ENCODE results near the gene NSFL1C.

NSFL1C gene

DNA sequence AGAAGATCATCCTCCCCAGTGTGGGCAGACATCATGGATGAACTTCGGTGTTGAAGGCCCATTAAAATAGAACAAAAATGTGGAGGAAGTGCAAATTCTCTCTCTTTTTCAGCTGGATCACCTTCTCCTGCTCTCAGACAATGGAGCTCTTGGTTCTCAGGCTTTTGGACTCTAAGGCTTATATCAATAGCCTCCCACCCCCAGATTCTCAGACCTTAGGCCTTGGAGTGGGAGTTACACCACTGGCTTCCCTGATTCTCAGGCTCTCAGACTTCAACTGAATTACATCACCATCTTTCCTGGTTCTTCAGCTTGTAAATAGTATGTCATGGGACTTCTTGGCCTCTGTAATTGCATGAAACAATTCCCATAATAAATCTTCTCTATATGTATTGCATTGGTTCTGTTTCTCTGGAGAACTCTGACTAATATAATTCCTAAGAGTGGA is 36.6 kb downstream of the NSFL1C start:
- DNase-seq (ENCODE audit: low spot score) (no peak), ATAC-seq (ENCODE audit: low read depth) (no peak)
- Histone ChIP-seq H3K4me3 (ENCODE audit: severe bottlenecking) (no peak overlapping the region), H3K4me1 (ENCODE audit: insufficient read depth, poor library complexity, severe bottlenecking) (peaks cover 6% of the 10 kb centered on the region), H3K9me3 (ENCODE audit: severe bottlenecking) (no peaks in the 10 kb centered on the region), H3K27me3 (ENCODE audit: insufficient read depth, poor library complexity, severe bottlenecking) (no peaks in the 10 kb centered on the region), H3K27ac (ENCODE audit: poor library complexity, severe bottlenecking) (no peak overlapping the region), H3K36me3 (ENCODE audit: low read depth) (no peaks in the 10 kb centered on the region)
- TF ChIP-seq, protein P1, sequence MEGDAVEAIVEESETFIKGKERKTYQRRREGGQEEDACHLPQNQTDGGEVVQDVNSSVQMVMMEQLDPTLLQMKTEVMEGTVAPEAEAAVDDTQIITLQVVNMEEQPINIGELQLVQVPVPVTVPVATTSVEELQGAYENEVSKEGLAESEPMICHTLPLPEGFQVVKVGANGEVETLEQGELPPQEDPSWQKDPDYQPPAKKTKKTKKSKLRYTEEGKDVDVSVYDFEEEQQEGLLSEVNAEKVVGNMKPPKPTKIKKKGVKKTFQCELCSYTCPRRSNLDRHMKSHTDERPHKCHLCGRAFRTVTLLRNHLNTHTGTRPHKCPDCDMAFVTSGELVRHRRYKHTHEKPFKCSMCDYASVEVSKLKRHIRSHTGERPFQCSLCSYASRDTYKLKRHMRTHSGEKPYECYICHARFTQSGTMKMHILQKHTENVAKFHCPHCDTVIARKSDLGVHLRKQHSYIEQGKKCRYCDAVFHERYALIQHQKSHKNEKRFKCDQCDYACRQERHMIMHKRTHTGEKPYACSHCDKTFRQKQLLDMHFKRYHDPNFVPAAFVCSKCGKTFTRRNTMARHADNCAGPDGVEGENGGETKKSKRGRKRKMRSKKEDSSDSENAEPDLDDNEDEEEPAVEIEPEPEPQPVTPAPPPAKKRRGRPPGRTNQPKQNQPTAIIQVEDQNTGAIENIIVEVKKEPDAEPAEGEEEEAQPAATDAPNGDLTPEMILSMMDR (IDR thresholded peaks at IDR 0.05; ENCODE audit: poor library complexity, severe bottlenecking): no peak

DNA sequence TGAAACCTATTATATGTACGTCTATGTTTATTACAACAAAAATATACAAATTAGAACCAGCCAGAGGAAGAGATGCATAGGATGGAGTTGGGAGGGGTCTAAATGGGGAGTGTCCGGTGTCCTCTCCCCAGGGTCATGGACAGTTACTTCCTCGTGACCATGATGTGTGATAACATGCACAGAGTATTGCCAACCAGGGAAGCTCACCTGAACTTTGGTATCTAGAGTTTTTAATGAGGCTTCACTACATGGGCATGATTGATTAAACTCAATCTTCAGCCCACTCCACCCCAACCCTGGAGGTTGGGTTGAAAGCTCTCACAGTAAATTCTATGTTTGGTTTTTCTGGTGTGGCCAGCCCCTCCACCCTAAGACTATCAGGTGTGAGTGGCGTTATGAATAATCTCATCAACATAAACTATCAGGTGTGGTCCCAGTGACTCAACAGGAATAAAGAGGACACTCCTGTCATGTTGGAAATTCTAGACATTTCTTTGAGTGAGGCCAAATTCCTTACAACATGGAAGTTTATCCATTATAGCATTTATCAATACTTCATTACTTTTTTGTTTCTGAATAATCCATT is 37.4 kb downstream of the NSFL1C start:
- H3K27ac ChIP-seq (ENCODE audit: poor library complexity, severe bottlenecking): no peak overlapping the region
- ATAC-seq (ENCODE audit: low read depth): 0 out of 3 replicates have a peak, but pooled peaks have one; percentile 29
- DNase-seq (ENCODE audit: low spot score): no peak
- H3K4me1 ChIP-seq (ENCODE audit: insufficient read depth, poor library complexity, severe bottlenecking): peaks cover 3% of the 10 kb centered on the region
- no peaks in the 10 kb centered on the region for H3K27me3 ChIP-seq (ENCODE audit: insufficient read depth, poor library complexity, severe bottlenecking)
- no peaks in the 10 kb centered on the region for H3K36me3 ChIP-seq (ENCODE audit: low read depth)
- H3K9me3 ChIP-seq (ENCODE audit: severe bottlenecking): no peaks in the 10 kb centered on the region
- H3K4me3 ChIP-seq (ENCODE audit: severe bottlenecking): no peak overlapping the region
- TF ChIP-seq, protein P1 (IDR thresholded peaks at IDR 0.05; ENCODE audit: poor library complexity, severe bottlenecking): no peak

DNA sequence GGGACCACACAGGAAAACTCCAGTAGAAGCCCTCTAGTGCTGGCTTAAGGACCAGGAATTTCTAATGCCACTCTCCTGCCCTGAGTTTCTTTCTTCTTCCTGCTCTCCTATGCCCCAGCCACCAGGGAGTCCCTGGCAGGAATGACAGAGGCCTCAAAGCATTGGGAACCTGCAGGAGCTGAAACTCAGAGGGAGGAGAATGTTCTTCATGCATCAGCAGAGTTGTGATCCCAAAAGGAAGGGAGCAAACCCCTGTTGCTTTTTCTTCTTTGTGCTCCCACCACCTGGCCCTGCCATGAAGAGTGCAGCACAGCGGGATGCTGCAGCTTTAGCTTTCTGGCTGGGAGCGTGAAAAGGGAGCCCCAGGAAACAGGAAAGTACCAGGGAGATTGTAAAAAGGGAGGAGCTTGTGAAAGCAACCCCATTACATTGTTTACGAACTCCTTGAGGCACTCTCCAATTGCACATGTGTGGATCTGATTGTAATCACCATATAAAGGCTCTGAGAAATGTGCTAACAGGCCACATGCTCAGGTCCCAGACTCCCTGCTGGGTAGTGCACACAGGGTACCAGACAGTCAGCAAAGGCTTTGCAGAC is 39.1 kb downstream of the NSFL1C start:
- no peaks in the 10 kb centered on the region for H3K36me3 ChIP-seq (ENCODE audit: low read depth)
- no peaks in the 10 kb centered on the region for H3K9me3 ChIP-seq (ENCODE audit: severe bottlenecking)
- DNase-seq (ENCODE audit: low spot score): no peak
- H3K4me3 ChIP-seq (ENCODE audit: severe bottlenecking): no peak overlapping the region
- TF ChIP-seq, protein P1 (IDR thresholded peaks at IDR 0.05; ENCODE audit: poor library complexity, severe bottlenecking): no peak
- no peak for ATAC-seq (ENCODE audit: low read depth)
- H3K27me3 ChIP-seq (ENCODE audit: insufficient read depth, poor library complexity, severe bottlenecking): no peaks in the 10 kb centered on the region
- peaks cover 7% of the 10 kb centered on the region for H3K4me1 ChIP-seq (ENCODE audit: insufficient read depth, poor library complexity, severe bottlenecking)
- no peak overlapping the region for H3K27ac ChIP-seq (ENCODE audit: poor library complexity, severe bottlenecking)

DNA sequence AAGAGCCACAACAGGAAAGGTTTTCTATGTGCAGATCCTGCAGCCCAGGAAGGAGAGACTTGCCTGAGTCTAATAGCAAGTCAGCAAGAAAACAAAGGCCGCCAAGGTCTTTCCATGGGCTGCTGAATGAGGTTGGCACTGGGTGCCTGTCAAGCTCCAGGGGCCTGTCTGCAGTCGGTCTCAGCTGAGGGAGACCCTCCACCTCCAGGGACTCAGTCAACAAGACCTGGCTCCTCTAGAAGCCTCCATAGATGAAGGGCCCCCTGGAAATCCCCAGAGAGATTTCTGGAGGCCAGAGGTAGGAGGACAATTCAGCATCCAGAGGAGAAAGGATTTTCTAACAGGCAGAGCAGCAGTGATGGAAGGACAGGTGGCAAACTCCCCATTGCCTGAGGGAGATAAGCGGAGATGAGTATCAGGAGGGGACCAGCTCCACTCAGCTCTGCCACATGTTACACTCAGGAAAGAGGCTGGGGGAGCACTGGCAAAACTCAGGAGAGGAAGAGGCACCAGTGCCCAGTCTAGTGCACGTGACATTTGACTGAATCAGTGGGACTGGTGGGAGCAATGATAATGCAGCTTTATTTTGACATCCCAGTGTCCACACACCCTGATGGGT is 40.3 kb downstream of the NSFL1C start:
- H3K27me3 ChIP-seq (ENCODE audit: insufficient read depth, poor library complexity, severe bottlenecking): no peaks in the 10 kb centered on the region
- ATAC-seq (ENCODE audit: low read depth) (no peak), DNase-seq (ENCODE audit: low spot score) (no peak)
- H3K4me1 ChIP-seq (ENCODE audit: insufficient read depth, poor library complexity, severe bottlenecking): peaks cover 7% of the 10 kb centered on the region
- H3K27ac ChIP-seq (ENCODE audit: poor library complexity, severe bottlenecking): no peak overlapping the region
- TF ChIP-seq, protein P1 (IDR thresholded peaks at IDR 0.05; ENCODE audit: poor library complexity, severe bottlenecking): no peak
- no peaks in the 10 kb centered on the region for H3K9me3 ChIP-seq (ENCODE audit: severe bottlenecking)
- H3K4me3 ChIP-seq (ENCODE audit: severe bottlenecking): no peak overlapping the region
- no peaks in the 10 kb centered on the region for H3K36me3 ChIP-seq (ENCODE audit: low read depth)

DNA sequence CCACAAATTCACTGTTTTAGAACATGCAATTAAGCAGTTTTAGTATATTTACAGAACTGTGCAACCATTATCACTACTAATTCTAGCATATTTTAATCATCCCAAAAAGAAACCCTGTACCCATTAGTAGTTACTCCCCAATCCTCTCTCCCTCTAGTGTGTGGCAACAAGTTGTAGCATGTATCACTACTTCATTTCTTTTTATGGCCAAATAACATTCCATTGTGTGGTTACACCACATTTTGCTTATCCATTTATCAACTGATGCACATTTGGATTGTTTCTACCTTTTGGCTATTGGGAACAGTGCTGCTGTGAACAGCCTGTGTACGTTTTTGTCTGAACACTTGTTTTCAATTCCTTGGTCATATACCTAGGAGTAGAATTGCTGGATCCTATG is 42.3 kb downstream of the NSFL1C start:
- no peak for DNase-seq (ENCODE audit: low spot score)
- Histone ChIP-seq H3K27me3 (ENCODE audit: insufficient read depth, poor library complexity, severe bottlenecking) (no peaks in the 10 kb centered on the region), H3K9me3 (ENCODE audit: severe bottlenecking) (peaks cover 3% of the 10 kb centered on the region), H3K36me3 (ENCODE audit: low read depth) (no peaks in the 10 kb centered on the region), H3K4me3 (ENCODE audit: severe bottlenecking) (no peak overlapping the region), H3K27ac (ENCODE audit: poor library complexity, severe bottlenecking) (no peak overlapping the region), H3K4me1 (ENCODE audit: insufficient read depth, poor library complexity, severe bottlenecking) (peaks cover 7% of the 10 kb centered on the region)
- ATAC-seq (ENCODE audit: low read depth): no peak
- TF ChIP-seq, protein P1 (IDR thresholded peaks at IDR 0.05; ENCODE audit: poor library complexity, severe bottlenecking): no peak
